H9 (cell line): ENCODE results near the gene VIPR1. TPM values are rescaled to one million over a fixed set of nuclear protein-coding genes. Genes with fewer than 3 reads are reported as not detected.

Experiments
- DNase-seq: peaks from one replicate; pipeline ENCODE4 v3.0.0-alpha.2; 2017
- H2AFZ ChIP-seq: one replicate; pipeline ENCODE4 v1.6.1; 2013; ENCODE audit warnings: mild to moderate bottlenecking, low read length, control low read depth, moderate library complexity
- H2AK5ac ChIP-seq: 2 replicates; pipeline ENCODE4 v1.6.1; 2013; ENCODE audit warnings: low read length, control low read depth, mixed read lengths; ENCODE audit not compliant: insufficient read length
- H2BK120ac ChIP-seq: one replicate; pipeline ENCODE4 v1.6.1; 2013; ENCODE audit warnings: low read depth, mild to moderate bottlenecking, low read length, control low read depth, inconsistent platforms; ENCODE audit not compliant: poor library complexity, severe bottlenecking
- H2BK12ac ChIP-seq: 2 replicates; pipeline ENCODE4 v1.6.1; 2013; ENCODE audit warnings: low read length, control low read depth, mixed read lengths, low read depth; ENCODE audit not compliant: insufficient read length
- H2BK15ac ChIP-seq: 2 replicates; pipeline ENCODE4 v1.6.1; 2013; ENCODE audit warnings: low read depth, low read length, control low read depth
- H2BK20ac ChIP-seq: one replicate; pipeline ENCODE4 v1.6.1; 2013; ENCODE audit warnings: low read depth, mild to moderate bottlenecking, low read length, control low read depth, inconsistent platforms; ENCODE audit not compliant: poor library complexity, severe bottlenecking
- H2BK5ac ChIP-seq: 2 replicates; pipeline ENCODE4 v1.6.1; 2013; ENCODE audit warnings: low read length, control low read depth, mixed read lengths; ENCODE audit not compliant: insufficient read length
- H3K14ac ChIP-seq: 2 replicates; pipeline ENCODE4 v1.6.1; 2013; ENCODE audit warnings: low read length, control low read depth; ENCODE audit not compliant: insufficient read depth
- H3K18ac ChIP-seq: 2 replicates; pipeline ENCODE4 v1.6.1; 2013; ENCODE audit warnings: low read depth, mild to moderate bottlenecking, mixed read lengths, low read length, control low read depth; ENCODE audit not compliant: insufficient read length
- H3K23ac ChIP-seq: 2 replicates; pipeline ENCODE4 v1.6.1; 2013; ENCODE audit warnings: low read length, control low read depth, mixed read lengths, low read depth; ENCODE audit not compliant: insufficient read length
- H3K23me2 ChIP-seq: 2 replicates; pipeline ENCODE4 v1.6.1; 2013; ENCODE audit warnings: low read depth, mild to moderate bottlenecking, mixed read lengths, low read length, control low read depth; ENCODE audit not compliant: insufficient read length, poor library complexity, severe bottlenecking
- H3K27ac ChIP-seq: 2 replicates; pipeline ENCODE4 v1.5.1; 2013; ENCODE audit warnings: low read length, control low read depth, mixed read lengths, low read depth; ENCODE audit not compliant: insufficient read length
- H3K27me3 ChIP-seq: 2 replicates; pipeline ENCODE4 v1.6.1; 2013; ENCODE audit warnings: low read length, control low read depth, inconsistent platforms; ENCODE audit not compliant: insufficient read depth
- H3K4ac ChIP-seq: 2 replicates; pipeline ENCODE4 v1.6.1; 2013; ENCODE audit warnings: low read depth, mild to moderate bottlenecking, control low read depth, inconsistent platforms, low read length, moderate library complexity
- H3K4me1 ChIP-seq: 2 replicates; pipeline ENCODE4 v1.6.1; 2013; ENCODE audit warnings: low read length, control low read depth, inconsistent platforms; ENCODE audit not compliant: insufficient read depth
- H3K4me2 ChIP-seq: 2 replicates; pipeline ENCODE4 v1.6.1; 2013; ENCODE audit warnings: low read length, control low read depth, mixed read lengths; ENCODE audit not compliant: insufficient read length, insufficient read depth
- H3K56ac ChIP-seq: 2 replicates; pipeline ENCODE4 v1.6.1; 2013; ENCODE audit warnings: low read depth, mild to moderate bottlenecking, mixed read lengths, low read length, control low read depth; ENCODE audit not compliant: insufficient read length
- H3K79me1 ChIP-seq: 2 replicates; pipeline ENCODE4 v1.6.1; 2013; ENCODE audit warnings: low read depth, mild to moderate bottlenecking, moderate library complexity, low read length, control low read depth, inconsistent platforms; ENCODE audit not compliant: insufficient read depth, poor library complexity, severe bottlenecking
- H3K79me2 ChIP-seq: 2 replicates; pipeline ENCODE4 v1.6.1; 2013; ENCODE audit warnings: low read length, control low read depth, inconsistent platforms; ENCODE audit not compliant: insufficient read depth
- H3K9ac ChIP-seq: 2 replicates; pipeline ENCODE4 v1.6.1; 2013; ENCODE audit warnings: low read length, control low read depth, mixed read lengths; ENCODE audit not compliant: insufficient read length; ENCODE audit errors: extremely low read depth
- H3K9me3 ChIP-seq: one replicate; pipeline ENCODE4 v1.6.1; 2013; ENCODE audit warnings: low read depth, low read length, inconsistent platforms; ENCODE audit not compliant: control insufficient read depth
- H3T11ph ChIP-seq: one replicate; pipeline ENCODE4 v1.6.1; 2013; ENCODE audit warnings: mild to moderate bottlenecking, low read length, control low read depth, inconsistent platforms
- H4K20me1 ChIP-seq: one replicate; pipeline ENCODE4 v1.6.1; 2013; ENCODE audit not compliant: control insufficient read depth, insufficient read length, insufficient read depth
- H4K5ac ChIP-seq: 2 replicates; pipeline ENCODE4 v1.6.1; 2013; ENCODE audit warnings: low read depth, mild to moderate bottlenecking, mixed read lengths, low read length, control low read depth; ENCODE audit not compliant: insufficient read length
- H4K8ac ChIP-seq: replicated peaks from 2 replicates; pipeline ENCODE4 v1.6.1; 2013; ENCODE audit warnings: low read length, control low read depth, mixed read lengths, low read depth; ENCODE audit not compliant: insufficient read length
- H4K91ac ChIP-seq: 2 replicates; pipeline ENCODE4 v1.6.1; 2013; ENCODE audit warnings: low read depth, mild to moderate bottlenecking, moderate library complexity, mixed read lengths, low read length, control low read depth; ENCODE audit not compliant: insufficient read length
- H3K27ac Mint-ChIP-seq, 3 experiments: 2 replicates in 2 of 3; 3 replicates in 1 of 3; pipeline ENCODE4 v1.8.0; 2020 to 2021; ENCODE audit warnings: mixed read lengths in 3 of 3, mild to moderate bottlenecking in 1 of 3, moderate library complexity in 1 of 3
- H3K27me3 Mint-ChIP-seq: 2 replicates; pipeline ENCODE4 v1.8.0; 2021; ENCODE audit warnings: low read depth, mild to moderate bottlenecking, moderate library complexity, mixed read lengths
- H3K36me3 Mint-ChIP-seq, 3 experiments: 2 replicates in 2 of 3; 3 replicates in 1 of 3; pipeline ENCODE4 v1.8.0; 2020 to 2021; ENCODE audit warnings: low read depth in 3 of 3, mixed read lengths in 3 of 3; ENCODE audit not compliant: insufficient read depth in 1 of 3
- H3K4me1 Mint-ChIP-seq, 2 experiments: 2 replicates each; pipeline ENCODE4 v1.8.0; 2020; ENCODE audit warnings: mixed read lengths in 2 of 2
- H3K4me3 Mint-ChIP-seq, 2 experiments: 2 replicates in 1 of 2; 3 replicates in 1 of 2; pipeline ENCODE4 v1.8.0; 2020 to 2021; ENCODE audit warnings: mild to moderate bottlenecking in 2 of 2, mixed read lengths in 2 of 2, moderate library complexity in 1 of 2
- H3K9me3 Mint-ChIP-seq, 2 experiments: 2 replicates in 1 of 2; 3 replicates in 1 of 2; pipeline ENCODE4 v1.8.0; 2020; ENCODE audit warnings: mild to moderate bottlenecking in 2 of 2, mixed read lengths in 2 of 2, moderate library complexity in 1 of 2
- WGBS: extraction: QIAGEN DNeasy Blood & Tissue Kit; methylation state at CpG from one replicate; pipeline ENCODE4 v1.1.7; 2013; ENCODE audit warnings: missing lambda C conversion rate, low lambda C conversion rate, mixed read lengths; ENCODE audit not compliant: insufficient read length; ENCODE audit errors: extremely low coverage; 5-methylcytosine and 5-hydroxymethylcytosine counted together
- total RNA-seq: library from RNA; stranded (reverse); gene quantifications from 2 replicates; pipeline ENCODE4 v1.2.1, GENCODE V29; 2021
- TF ChIP-seq, protein P1 (sequence below): fragments of 200-600 bp; sonication (generic); conservative IDR thresholded peaks from 3 replicates; pipeline ENCODE4 v1.8.0; 2021; ENCODE audit warnings: antibody characterized with exemption, mild to moderate bottlenecking

Gene VIPR1
- total RNA-seq, 1 experiment from 2014 or later: 6.5 TPM

DNA sequence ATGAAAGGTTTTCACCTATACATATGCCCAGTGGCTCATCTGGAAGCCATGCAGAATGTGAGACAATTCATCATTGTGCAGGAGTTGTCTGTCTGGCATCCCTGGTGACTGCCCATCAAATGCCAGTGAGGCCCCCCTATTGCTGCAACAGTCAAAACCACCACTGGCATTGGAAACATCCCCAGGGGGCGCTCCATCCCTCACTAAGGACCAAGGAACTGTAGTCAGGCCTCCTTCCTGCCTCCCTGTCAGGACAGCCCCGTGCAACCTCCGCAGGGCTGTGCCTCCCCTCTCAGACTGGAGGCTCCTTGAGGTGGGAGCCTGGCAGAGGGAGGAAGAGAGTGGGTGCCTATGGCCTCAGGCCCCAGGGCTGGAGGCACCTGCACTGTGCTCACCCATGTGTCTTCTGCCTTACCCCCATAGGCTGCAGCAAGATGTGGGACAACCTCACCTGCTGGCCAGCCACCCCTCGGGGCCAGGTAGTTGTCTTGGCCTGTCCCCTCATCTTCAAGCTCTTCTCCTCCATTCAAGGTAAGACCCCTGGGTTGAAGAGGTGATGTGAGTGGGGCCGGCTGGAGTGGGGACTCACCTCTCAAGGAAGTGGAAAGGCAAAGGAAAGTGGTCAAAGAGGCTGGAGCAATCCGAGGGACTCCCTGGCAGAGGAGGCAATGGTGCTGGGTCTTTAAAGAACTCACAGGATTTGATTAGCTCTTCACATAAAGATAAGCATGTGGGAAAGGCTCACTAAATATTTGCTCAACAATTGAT, 16.5 kb downstream of the VIPR1 start:
- H2BK15ac ChIP-seq: no peak overlapping the region
- H3K27ac ChIP-seq: no peak overlapping the region
- Mint-ChIP-seq H3K27ac (0 out of 7 replicates have a peak overlapping the region, but pooled peaks of 1 of the 3 experiments have one; percentile 77), H3K4me1 (no peaks in the 10 kb centered on the region), H3K9me3 (no peaks in the 10 kb centered on the region), H3K4me3 (no peak overlapping the region), H3K36me3 (no peaks in the 10 kb centered on the region; a peak in 1 of 7 replicates), H3K27me3 (no peaks in the 10 kb centered on the region)
- H3K4me1 ChIP-seq: no peaks in the 10 kb centered on the region
- no peak overlapping the region for H2BK12ac ChIP-seq
- no peak overlapping the region for H2AFZ ChIP-seq
- no peak overlapping the region for H2AK5ac ChIP-seq
- no peak overlapping the region for H3K18ac ChIP-seq
- H3K79me1 ChIP-seq: no peaks in the 10 kb centered on the region
- H3K9ac ChIP-seq: no peak overlapping the region
- H4K5ac ChIP-seq: no peak overlapping the region
- no peak overlapping the region for H3K23ac ChIP-seq
- H4K8ac ChIP-seq: no peak overlapping the region
- TF ChIP-seq, protein P1, sequence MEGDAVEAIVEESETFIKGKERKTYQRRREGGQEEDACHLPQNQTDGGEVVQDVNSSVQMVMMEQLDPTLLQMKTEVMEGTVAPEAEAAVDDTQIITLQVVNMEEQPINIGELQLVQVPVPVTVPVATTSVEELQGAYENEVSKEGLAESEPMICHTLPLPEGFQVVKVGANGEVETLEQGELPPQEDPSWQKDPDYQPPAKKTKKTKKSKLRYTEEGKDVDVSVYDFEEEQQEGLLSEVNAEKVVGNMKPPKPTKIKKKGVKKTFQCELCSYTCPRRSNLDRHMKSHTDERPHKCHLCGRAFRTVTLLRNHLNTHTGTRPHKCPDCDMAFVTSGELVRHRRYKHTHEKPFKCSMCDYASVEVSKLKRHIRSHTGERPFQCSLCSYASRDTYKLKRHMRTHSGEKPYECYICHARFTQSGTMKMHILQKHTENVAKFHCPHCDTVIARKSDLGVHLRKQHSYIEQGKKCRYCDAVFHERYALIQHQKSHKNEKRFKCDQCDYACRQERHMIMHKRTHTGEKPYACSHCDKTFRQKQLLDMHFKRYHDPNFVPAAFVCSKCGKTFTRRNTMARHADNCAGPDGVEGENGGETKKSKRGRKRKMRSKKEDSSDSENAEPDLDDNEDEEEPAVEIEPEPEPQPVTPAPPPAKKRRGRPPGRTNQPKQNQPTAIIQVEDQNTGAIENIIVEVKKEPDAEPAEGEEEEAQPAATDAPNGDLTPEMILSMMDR: peak; percentile 69
- H3T11ph ChIP-seq: no peak overlapping the region
- no peaks in the 10 kb centered on the region for H3K79me2 ChIP-seq
- peak; percentile 76 for DNase-seq
- H2BK20ac ChIP-seq: no peak overlapping the region
- no peak overlapping the region for H3K14ac ChIP-seq
- no peak overlapping the region for H3K56ac ChIP-seq
- H3K9me3 ChIP-seq: no peaks in the 10 kb centered on the region
- no peaks in the 10 kb centered on the region for H4K20me1 ChIP-seq
- H4K91ac ChIP-seq: no peak overlapping the region
- no peak overlapping the region for H2BK120ac ChIP-seq
- H3K23me2 ChIP-seq: no peaks in the 10 kb centered on the region
- no peak overlapping the region for H2BK5ac ChIP-seq
- no peak overlapping the region for H3K4me2 ChIP-seq
- WGBS: no CpG with 5 or more reads among the region's 6 CpGs
- H3K27me3 ChIP-seq: no peaks in the 10 kb centered on the region
- H3K4ac ChIP-seq: no peak overlapping the region
